Measurements from ENCODE around the gene SOCS3. TPM values are rescaled to one million over a fixed set of nuclear protein-coding genes. Genes with fewer than 3 reads are reported as not detected.

The SOCS3 gene
- total and polyA plus RNA-seq, 3 donors from 2014 or later, result 2.2 to 17.8 (median 9.6) TPM

- peaks cover 28% of the 10 kb centered on the region for H3K4me1 ChIP-seq
- H3K9me3 ChIP-seq, result no peaks in the 10 kb centered on the region
- no peak for DNase-seq
- TF ChIP-seq POLR2A (IDR thresholded peaks at IDR 0.05) (no peak), CTCF (IDR thresholded peaks at IDR 0.05) (no peak)
- intact Hi-C loops (cut with DNase I; ENCODE audit: low total_unique reads), result no loop called here
- H3K27me3 ChIP-seq, result no peaks in the 10 kb centered on the region
- H3K4me3 ChIP-seq, result no peak overlapping the region
- WGBS, 2 donors, result 80 to 85% methylated on average over 7 of the region's 7 CpGs
- no peaks in the 10 kb centered on the region for H3K36me3 ChIP-seq (ENCODE audit: low read depth, missing control alignments)
- no peak overlapping the region for H3K27ac ChIP-seq
Measured at GRCh38 chr17:78362671-78363070, 2.8 kb upstream of the SOCS3 start.

GRCh38 chr17:78362232-78362631 is 2.4 kb upstream of the SOCS3 start:
- Histone ChIP-seq H3K4me3 (no peak overlapping the region), H3K4me1 (peaks cover 32% of the 10 kb centered on the region), H3K27ac (no peak overlapping the region), H3K9me3 (no peaks in the 10 kb centered on the region), H3K36me3 (ENCODE audit: low read depth, missing control alignments) (no peaks in the 10 kb centered on the region), H3K27me3 (no peaks in the 10 kb centered on the region)
- TF ChIP-seq POLR2A (IDR thresholded peaks at IDR 0.05), result no peak
- TF ChIP-seq CTCF (IDR thresholded peaks at IDR 0.05), result no peak
- intact Hi-C loops (cut with DNase I; ENCODE audit: low total_unique reads), result no loop called here
- WGBS, 2 donors, result 98% methylated on average over 4 to 5 of the region's 5 CpGs
- no peak for DNase-seq

- peaks cover 31% of the 10 kb centered on the region for H3K4me1 ChIP-seq
- no peak overlapping the region for H3K27ac ChIP-seq
- 56 to 65% methylated on average over 12 of the region's 12 CpGs for WGBS, 2 donors
- no peaks in the 10 kb centered on the region for H3K36me3 ChIP-seq (ENCODE audit: low read depth, missing control alignments)
- H3K9me3 ChIP-seq, result no peaks in the 10 kb centered on the region
- no peak for DNase-seq
- TF ChIP-seq POLR2A (IDR thresholded peaks at IDR 0.05) (no peak), CTCF (IDR thresholded peaks at IDR 0.05) (no peak)
- intact Hi-C loops (cut with DNase I; ENCODE audit: low total_unique reads), result no loop called here
- H3K4me3 ChIP-seq, result peak overlapping the region in 1 of 2 donors; percentile 73
- H3K27me3 ChIP-seq, result no peaks in the 10 kb centered on the region
Measured at GRCh38 chr17:78361225-78361701, 1.4 kb upstream of the SOCS3 start.

GRCh38 chr17:78360371-78361224 is 721 bp upstream of the SOCS3 start:
- intact Hi-C loops (cut with DNase I; ENCODE audit: low total_unique reads), result no loop called here
- Histone ChIP-seq H3K4me3 (peak overlapping the region; percentile 59 to 73), H3K27ac (peak overlapping the region; percentile 63 to 87), H3K4me1 (peaks cover 26% of the 10 kb centered on the region), H3K36me3 (ENCODE audit: low read depth, missing control alignments) (no peaks in the 10 kb centered on the region), H3K9me3 (no peaks in the 10 kb centered on the region), H3K27me3 (no peaks in the 10 kb centered on the region)
- peak; percentile 89 for DNase-seq
- TF ChIP-seq POLR2A (IDR thresholded peaks at IDR 0.05) (no peak), CTCF (IDR thresholded peaks at IDR 0.05) (peak; percentile 72 to 87 (median 79))
- WGBS, 2 donors, result 5% methylated on average over 22 to 49 of the region's 49 CpGs

Measured in testis (tissue), 3 donors.